BLaER1 (cell line): Measurements from ENCODE around the gene PFKFB4.

Experiments used
- H3K27ac ChIP-seq: shearing (Covaris generic); formaldehyde crosslinking; 2 replicates; pipeline ENCODE4 v1.8.1; 2022
- H3K27me3 ChIP-seq: shearing (Covaris generic); formaldehyde crosslinking; 2 replicates; pipeline ENCODE4 v1.8.1; 2022
- H3K36me3 ChIP-seq: shearing (Covaris generic); formaldehyde crosslinking; 2 replicates; pipeline ENCODE4 v1.8.1; 2022
- H3K4me1 ChIP-seq: shearing (Covaris generic); formaldehyde crosslinking; 2 replicates; pipeline ENCODE4 v1.8.1; 2022
- H3K4me2 ChIP-seq: shearing (Covaris generic); formaldehyde crosslinking; 2 replicates; pipeline ENCODE4 v1.8.1; 2022
- H3K4me3 ChIP-seq: shearing (Covaris generic); formaldehyde crosslinking; 2 replicates; pipeline ENCODE4 v1.8.1; 2022
- H3K9ac ChIP-seq: shearing (Covaris generic); formaldehyde crosslinking; 2 replicates; pipeline ENCODE4 v1.8.1; 2022
- H3K9me3 ChIP-seq: shearing (Covaris generic); formaldehyde crosslinking; 2 replicates; pipeline ENCODE4 v1.8.1; 2022
- H4K20me1 ChIP-seq: shearing (Covaris generic); formaldehyde crosslinking; 2 replicates; pipeline ENCODE4 v1.8.1; 2022
- Cebpa-rat ChIP-seq: shearing (Covaris generic); IDR thresholded peaks from 2 replicates; pipeline ENCODE4 v1.8.1; 2022

Gene PFKFB4

GRCh38 chr3:48470286-48470685, 86.3 kb downstream of the PFKFB4 start:
- peaks cover 85% of the 10 kb centered on the region for H3K4me1 ChIP-seq
- H3K27ac ChIP-seq, result peak overlapping the region; percentile 71
- H3K27me3 ChIP-seq, result no peaks in the 10 kb centered on the region
- peaks cover 45% of the 10 kb centered on the region for H4K20me1 ChIP-seq
- peak overlapping the region; percentile 25; the same call in 1 of the 2 replicates for H3K4me3 ChIP-seq
- H3K4me2 ChIP-seq, result peak overlapping the region; percentile 98
- peak overlapping the region; percentile 66 for H3K9ac ChIP-seq
- TF ChIP-seq Cebpa-rat, result no peak
- H3K9me3 ChIP-seq, result no peaks in the 10 kb centered on the region
- peaks cover 43% of the 10 kb centered on the region for H3K36me3 ChIP-seq

DNA sequence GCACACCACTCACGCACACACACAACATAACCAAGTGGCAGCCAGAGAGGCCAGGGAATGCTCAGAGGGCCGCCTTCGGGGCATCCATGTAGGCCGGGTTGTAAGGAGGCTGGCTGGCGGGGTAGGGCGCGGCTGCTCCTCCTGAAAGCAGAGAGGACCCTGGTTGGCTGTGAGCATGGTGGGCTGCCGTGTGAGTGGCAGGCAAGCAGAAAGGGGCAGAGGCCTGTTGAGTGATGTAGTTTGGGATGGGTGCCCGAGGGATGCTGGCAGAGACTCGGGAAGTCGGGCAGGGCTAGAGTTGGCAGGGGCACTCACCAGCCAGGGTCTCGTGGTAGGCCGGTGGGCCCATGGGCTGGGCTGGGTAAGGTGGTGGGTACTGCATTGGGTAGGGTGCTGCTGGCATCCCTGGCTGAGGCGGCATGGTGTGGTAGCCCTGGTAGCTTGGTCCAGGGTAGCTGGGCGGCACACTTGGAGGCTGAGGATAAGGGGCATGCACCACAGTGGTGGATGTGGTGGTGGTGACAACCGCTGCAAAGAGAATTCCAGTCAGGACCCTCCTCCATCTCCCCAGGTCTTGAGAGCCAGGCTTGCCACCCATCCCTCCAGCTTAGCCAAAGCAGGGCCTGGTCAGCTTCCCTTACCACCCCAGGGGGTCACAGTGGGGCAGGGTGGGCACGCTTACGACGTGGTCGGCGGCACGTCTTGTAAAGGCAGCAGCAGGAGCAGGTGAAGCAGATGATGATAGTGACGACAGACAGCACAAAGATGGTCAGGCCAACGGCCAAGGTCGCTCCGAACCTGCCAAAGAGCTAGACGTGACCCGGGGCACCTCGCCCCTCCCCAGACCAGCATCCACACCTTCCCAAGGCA, 87.3 kb downstream of the PFKFB4 start:
- Histone ChIP-seq H3K4me3 (no peak overlapping the region), H4K20me1 (peaks cover 45% of the 10 kb centered on the region), H3K27ac (peak overlapping the region; percentile 71), H3K9ac (peak overlapping the region; percentile 66), H3K4me1 (peaks cover 84% of the 10 kb centered on the region), H3K9me3 (no peaks in the 10 kb centered on the region), H3K27me3 (no peaks in the 10 kb centered on the region), H3K4me2 (peak overlapping the region; percentile 98), H3K36me3 (peaks cover 49% of the 10 kb centered on the region)
- TF ChIP-seq Cebpa-rat, result no peak

DNA sequence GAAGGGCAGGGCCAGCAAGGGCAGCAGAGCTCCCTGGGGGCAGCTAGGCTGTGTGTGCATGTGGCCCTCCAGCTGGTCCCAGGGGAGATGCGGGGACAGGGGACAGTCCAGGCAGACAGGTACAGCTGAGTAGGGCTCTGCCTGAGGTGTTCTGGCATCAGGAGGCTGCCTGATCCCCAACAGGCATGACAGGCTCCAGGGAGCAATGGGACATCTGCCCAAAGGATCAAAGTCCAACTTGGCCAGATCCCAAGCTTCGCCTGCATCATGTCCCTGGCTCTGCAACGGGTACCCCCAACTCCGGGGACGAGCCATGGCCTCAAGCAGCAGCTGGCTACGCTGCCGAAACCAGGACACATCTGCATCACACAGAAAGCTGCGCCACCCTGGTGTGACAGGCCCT, 88.3 kb downstream of the PFKFB4 start:
- no peak overlapping the region for H3K4me3 ChIP-seq
- H3K27me3 ChIP-seq, result no peaks in the 10 kb centered on the region
- H4K20me1 ChIP-seq, result peaks cover 45% of the 10 kb centered on the region
- peak overlapping the region; percentile 80 for H3K9ac ChIP-seq
- H3K9me3 ChIP-seq, result no peaks in the 10 kb centered on the region
- H3K4me1 ChIP-seq, result peaks cover 75% of the 10 kb centered on the region
- TF ChIP-seq Cebpa-rat, result no peak
- H3K4me2 ChIP-seq, result peak overlapping the region; percentile 98
- 0 out of 2 replicates have a peak overlapping the region, but pooled peaks have one; percentile 75 for H3K27ac ChIP-seq
- H3K36me3 ChIP-seq, result peaks cover 57% of the 10 kb centered on the region
